OCI-LY3 (cell line): ENCODE measurements around the gene RNU7-1.

Experiments
- CTCF ChIP-seq: fragments of 200-600, 300-600 bp; sonication (generic); IDR thresholded peaks from 2 replicates; pipeline ENCODE4 v1.5.1; 2014; ENCODE audit warnings: antibody characterized with exemption, low read length, low read depth
- EZH2phosphoT487 ChIP-seq: fragments of 200-600 bp; shearing (Covaris generic); IDR thresholded peaks from 2 replicates; pipeline ENCODE4 v1.6.1; 2018; ENCODE audit warnings: antibody characterized with exemption, mixed run types, low read depth

- TF ChIP-seq CTCF (no peak), EZH2phosphoT487 (no peak)
Measured at GRCh38 chr12:6964605-6965025, 21.0 kb downstream of the RNU7-1 start.
